HK-2 (cell line): ENCODE measurements around the gene ART5.
"Not testable (repeated sequence)": the region's sequence is repeated elsewhere in the genome, so short reads cannot be mapped to it uniquely, and the experiment has no call there.

ENCODE experiments used
- DNase-seq: peaks from one replicate; pipeline ENCODE4 v3.0.0-alpha.2; 2018; ENCODE audit not compliant: unreplicated experiment

Gene ART5

DNA sequence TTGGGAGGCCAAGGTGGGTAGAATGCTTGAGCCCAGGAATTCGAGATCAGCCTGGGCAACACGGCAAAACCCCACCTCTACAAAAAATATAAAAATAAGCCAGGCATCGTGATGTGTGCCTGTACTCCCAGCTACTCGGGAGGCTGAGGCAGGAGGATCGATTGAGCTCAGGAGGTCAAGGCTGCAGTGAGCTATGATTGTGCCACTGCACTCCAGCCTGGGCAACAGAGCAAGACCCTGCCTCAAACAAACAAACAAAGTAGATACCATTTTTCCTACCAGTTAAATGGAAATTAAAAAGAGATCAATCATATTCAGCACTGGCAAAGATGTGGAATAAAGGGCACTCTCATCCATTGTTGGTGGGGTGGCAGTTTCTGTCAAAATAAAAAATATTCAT lies 15.5 kb upstream of the ART5 start:
- not testable (repeated sequence) for DNase-seq

DNA sequence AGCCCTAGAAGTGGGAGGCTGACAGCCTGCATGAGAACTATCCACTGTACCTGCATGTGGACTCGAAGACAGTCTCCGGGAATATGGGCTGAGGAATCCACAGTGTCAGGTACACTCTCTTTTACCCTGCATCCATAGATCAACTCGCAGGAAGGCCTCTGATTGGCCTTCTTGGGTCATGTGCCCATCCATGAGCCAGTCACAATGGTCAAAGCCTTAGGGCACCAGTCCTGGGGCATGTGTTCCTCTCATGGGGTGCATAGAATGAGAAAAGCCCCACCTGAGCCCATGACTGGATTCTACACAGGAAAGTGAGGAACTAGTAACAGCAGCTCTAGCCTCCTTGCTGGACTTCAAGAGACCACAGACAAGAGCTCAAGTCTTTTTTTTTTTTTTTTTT lies 13.8 kb upstream of the ART5 start:
- DNase-seq = no peak

DNA sequence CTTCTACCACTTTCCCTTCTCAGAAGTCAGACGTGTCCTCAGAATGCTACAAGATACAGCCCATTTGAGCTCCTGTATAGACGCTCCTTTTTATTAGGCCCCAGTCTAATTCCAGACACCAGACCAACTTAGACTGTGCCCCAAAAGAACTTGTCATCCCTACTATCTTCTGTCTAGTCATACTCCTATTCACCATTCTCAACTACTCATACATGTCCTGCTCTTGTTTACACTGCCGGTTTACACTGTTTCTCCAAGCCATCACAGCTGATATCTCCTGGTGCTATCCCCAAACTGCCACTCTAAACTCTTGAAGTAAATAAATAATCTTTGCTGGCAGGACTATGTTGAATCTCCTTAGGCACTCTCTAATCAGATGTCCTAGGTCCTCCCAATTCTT lies 10.7 kb upstream of the ART5 start:
- not testable (repeated sequence) for DNase-seq

DNA sequence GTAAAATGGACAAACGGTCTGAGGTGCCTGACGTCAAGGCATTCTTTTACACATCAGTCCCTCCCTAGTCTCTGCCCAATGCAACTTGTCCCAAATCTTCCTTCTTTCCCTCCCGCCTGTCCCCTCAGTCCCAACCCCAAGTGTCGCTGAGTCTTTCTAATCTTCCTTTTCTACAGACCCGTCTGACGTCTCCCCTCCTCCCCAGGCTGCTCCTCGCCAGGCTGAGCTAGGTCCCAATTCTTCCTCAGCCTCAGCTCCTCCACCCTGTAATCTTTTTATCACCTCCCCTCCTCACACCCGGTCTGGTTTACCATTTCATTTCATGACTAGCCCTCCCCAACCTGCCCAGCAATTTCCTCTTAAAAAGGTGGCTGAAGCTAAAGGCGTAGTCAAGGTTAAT lies 7.6 kb upstream of the ART5 start:
- DNase-seq = not testable (repeated sequence)

DNA sequence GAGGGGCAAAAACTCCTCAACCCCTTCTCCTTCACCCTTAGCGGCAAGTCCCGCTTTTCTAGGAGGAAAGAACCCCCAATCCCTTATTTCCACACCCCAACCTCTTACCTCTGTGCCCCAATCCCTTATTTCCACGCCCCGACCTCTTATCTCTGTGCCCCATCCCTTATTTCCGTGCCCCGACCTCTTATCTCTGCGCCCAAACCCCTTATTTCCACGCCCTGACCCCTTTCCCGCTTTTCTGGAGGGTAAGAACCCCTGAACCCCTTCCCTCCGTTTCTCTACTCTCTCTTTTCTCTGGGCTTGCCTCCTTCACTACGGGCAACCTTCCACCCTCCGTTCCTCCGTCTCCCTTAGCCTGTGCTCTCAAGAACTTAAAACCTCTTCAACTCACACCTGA lies 7.1 kb upstream of the ART5 start:
- not testable (repeated sequence) for DNase-seq

DNA sequence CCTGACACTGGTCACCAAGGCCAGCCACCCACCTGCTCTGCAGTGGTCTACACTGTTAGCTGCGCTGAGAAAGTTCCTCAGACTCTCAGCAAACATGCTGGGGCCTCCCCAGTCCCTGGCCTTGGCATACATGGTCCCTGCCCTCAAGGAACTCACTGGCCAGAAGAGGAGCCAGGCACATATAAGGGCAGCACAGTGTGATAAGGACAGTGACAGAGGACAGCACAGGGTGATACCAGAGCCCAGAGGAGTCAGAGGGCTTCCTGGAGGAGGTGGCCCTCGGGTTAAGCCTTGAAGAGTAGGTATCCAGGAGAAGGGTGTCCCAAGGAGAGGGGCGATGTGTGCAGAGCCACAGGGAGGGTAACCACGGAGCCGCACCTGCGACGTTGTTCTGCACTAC lies 3.8 kb upstream of the ART5 start:
- DNase-seq = no peak

DNA sequence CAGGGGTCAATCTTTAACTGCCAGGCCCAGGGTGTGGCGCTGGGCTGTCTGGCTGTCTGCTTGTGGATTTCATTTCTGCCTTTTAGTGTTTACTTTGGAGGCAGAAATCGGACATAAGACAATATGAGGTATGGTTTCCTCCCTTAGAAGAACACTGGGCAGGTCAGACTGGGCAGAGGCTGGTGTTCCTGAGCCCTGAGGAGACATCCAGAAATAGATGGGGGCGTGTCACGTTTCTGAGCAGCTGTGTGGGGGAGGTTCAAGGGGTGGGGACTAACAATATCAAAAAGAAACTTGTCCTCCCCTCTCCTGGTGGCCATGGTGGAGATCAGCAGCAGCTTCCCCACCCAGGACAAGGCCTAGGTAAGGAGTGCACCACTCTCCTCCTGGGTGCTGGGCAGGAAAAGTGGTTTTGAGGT lies 3.0 kb upstream of the ART5 start, which contains the start of gene ART1:
TSS of gene ART1 (plus strand) at position 312 of the 419 bp plus-strand sequence. CDS start 14,086 bp downstream, outside the sequence.
- no peak for DNase-seq

DNA sequence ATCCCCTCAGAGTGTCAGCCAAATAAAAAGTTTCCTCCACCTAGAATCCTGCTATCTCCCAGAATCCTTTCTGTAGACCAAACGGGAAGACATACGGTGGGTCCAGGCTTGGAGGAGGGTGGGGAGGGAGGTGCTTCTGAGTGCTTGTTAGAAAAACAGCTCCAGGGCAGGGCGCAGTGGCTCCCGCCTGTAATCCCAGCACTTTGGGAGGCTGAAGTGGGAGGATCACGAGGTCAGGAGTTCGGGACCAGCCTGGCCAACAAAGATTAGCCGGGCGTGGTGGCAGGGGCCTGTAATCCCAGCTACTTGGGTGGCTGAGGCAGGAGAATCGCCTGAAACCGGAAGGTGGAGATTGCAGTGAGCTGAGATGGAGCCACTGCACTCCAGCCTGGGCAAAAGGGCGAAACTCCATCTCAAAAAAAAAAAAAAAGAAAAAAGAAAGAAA lies 1.3 kb upstream of the ART5 start:
- DNase-seq = not testable (repeated sequence)

DNA sequence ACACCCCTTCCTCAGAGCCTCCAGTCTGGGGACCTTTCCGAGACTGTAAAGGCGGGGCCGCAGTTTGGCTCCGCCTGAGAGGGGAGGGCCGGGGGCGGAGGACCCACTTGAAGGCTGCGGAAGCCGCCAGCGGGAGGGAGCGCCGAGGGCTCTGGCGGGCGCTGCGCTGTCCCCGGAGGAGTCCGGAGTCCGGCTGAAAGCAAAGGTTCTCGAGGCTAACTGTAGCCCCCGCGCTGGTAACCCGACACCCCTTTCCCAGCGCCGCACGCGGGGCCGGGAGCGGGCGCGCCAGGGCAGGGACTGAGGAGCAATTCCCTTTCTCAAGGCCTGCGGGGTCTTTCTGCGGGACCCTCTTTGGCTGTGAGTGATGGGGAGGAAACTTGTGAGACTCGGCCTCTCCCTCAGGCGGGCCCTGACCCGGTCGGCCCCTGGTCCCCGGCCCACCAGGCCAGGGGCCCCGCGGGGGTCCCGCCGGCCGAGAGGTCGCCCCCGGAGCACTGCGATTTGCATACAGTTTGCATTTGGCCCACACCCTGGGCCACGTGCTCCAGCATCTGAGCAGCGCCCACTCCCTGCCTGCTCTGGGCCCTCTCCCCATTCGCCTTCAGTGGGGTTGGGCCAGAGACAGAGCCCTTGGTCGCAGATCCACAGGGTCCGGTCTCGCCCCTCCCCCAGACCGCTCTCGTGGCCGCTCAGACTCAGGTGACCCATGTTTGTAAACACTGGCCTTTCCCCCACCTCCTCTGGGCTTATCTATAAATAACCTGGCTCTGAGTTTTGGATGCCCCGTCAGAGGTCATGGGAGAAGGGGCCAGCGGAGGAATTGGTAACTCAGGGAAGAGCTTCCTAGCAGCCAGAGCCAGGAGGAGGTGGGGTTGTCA lies 519 bp upstream of the ART5 start:
- DNase-seq = peak; percentile 49

DNA sequence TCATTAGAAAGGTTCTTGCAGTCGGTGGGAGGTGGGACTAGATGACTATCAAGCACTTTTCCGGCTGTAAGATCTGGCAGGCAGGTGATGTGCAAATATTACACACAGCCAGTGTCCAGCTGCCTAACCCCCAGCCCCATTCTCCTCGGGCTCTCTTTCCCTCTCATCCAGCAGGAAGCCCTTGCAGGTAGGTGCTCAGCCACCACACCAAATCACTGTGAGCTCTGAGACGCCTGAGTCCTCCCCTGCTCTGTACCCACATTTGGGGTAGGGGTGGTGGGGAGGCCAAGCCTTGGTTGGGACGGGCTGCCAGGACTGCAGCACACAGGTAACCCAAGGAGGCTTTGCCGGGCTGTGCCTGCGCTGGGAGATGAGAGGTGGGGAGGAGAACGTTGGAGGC lies 601 bp downstream of the ART5 start:
- no peak for DNase-seq

DNA sequence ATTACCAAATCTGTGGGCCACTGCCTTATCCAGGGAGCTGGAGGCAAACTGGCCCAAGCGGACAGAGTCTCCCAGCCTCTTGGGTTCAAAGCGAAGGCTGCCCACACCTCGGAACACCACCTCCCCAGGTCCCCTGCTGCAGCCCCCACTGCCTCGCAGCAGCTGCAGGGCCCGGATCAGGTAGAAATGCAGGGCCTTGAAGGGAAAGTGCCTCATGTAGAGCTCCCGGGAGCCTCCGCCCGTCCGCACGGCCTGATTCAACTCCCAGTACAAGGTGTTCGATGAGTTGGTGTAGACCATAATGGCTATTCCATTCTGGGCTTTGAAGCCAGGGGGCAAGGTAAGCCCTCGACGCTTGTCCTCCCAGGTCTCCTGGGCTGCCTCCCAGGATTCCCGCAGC lies 2.0 kb downstream of the ART5 start:
- DNase-seq = no peak

DNA sequence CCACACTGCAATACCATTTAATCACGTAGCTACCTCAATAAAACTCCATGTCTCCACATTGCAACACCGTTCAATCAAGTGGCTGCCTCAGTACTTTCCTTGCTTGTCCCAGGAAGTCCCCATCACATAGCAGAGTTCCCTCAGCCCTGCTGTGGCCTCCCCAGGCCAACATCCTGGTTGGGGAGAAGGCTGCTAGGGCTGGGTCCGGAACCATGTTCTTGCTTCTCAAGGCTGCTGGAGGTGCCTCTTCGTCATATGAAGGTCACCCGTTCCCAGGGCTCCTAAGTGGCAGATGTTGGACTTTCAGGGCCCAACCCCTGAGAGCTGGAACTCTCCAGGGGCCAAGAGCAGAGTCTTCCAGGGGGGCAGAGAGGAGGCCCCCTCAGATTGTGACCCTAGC lies 3.3 kb downstream of the ART5 start:
- no peak for DNase-seq

DNA sequence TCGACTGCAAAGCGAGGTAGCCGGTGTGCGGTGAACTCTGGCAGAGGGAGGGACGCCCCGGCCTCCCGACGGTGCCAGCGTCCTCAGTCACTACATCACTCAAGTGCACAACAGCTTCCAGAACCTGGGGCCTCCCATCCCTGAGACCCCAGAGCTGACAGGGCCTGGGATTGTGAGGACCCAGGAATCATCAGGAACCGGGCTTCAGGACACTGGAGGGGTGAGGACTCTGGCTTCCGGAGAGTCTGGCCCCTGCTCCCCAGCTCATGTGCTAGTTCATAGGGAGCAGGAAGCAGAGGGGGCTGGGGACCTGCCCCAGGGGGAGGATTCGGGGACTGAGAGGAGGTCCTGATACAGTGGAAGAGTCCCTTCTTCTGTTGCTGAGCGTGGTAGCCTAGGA lies 4.6 kb downstream of the ART5 start:
- no peak for DNase-seq

DNA sequence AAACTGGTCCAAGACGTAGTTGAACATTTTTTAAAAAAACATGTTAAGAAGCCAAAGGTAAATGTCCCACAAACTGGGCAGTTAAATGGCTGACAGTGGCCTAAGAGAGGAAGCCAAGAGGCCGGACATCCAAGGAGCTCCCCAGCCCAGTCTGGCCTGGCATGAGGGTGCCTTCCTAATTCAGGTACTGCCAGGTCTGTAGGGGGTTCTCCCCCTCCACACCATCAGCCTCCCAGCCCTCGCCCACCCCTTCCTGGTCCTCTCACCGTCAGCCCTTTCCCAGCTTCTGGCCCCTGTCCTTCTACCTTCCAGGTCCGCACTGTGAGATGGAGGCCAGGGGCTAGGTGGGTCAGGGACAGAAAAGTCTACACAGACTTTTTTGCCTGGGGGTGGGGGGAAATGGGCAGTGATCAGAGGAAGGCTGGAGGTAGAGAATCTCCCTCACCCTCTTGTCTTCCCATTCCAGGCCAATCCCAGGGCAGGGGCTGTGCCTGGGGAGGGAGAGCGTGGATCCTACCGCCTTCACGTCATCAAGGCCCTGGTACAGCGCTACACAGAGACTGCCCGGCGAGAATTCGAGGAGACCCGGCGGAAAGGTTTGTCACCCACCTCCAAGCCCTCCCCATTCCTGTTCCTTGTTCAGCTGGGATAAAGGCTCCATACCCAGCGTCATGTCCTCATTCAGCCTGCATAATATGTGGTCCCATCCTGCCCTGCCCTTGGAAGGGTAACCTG lies 6.0 kb downstream of the ART5 start:
- DNase-seq = no peak

DNA sequence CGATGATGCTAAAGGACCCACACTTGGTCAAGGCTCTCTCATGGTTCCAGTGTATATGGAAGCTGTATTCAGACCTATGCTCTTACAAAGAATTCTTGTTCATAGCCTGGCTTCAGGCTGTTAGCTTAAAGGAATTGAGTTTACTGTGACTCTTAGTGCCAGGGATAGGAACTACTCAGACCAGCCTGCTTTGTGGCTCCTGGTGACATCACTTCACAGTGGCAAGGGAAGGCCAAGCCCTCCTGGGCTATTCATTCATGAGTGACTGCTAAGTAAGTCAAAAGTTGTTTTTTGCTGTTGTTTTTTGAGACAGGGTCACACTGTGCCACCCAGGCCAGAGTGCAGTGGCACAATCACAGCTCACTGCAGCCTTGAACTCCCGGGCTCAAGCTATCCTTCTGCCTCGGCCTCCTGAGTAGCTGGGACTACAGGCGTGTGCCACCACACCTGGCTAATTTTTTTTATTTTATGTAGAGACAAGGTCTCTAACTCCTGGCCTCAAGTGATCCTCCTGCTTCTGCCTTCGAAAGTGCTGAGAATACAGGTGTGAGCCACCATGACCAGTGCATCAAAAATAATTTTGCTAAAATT lies 9.6 kb downstream of the ART5 start:
- no peak for DNase-seq

DNA sequence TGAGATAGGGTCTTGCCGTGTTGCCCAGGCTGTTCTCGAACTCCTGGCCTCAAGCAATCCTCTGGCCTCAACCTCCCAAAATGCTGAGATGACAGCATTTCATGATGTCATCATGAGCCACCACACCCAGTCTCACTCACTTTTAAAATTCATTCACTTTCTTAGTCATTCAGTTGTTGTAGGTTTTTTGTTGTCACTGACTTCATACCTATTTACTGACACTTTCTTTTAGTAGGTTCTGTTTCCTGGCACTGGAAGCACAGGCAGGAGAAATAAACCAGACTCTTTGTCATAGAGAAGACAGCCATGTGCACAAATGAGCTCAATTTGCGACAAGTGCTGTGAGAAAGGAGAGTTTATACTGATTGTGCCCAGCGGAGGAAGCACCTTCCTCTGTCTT lies 10.5 kb downstream of the ART5 start:
- no peak for DNase-seq

DNA sequence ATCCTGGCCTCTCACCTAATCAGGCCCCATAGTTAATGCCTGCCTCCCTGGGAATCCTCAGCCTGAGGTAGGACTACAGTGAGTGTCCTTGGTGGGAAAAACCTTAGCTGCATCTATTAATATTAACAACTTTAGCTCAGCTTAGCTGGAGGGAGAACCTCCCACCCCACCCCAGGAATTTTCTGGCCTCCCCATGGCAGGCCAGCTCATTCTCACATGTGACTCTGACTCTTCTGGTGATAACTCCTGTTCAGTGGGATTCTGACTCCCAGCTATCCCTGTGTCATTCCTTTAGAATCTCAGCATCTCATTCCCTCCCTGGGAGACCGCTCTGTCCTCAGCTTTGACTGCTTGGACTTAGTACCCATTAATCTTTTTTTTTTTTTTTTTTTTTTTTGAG lies 14.5 kb downstream of the ART5 start:
- DNase-seq = peak; percentile 82

DNA sequence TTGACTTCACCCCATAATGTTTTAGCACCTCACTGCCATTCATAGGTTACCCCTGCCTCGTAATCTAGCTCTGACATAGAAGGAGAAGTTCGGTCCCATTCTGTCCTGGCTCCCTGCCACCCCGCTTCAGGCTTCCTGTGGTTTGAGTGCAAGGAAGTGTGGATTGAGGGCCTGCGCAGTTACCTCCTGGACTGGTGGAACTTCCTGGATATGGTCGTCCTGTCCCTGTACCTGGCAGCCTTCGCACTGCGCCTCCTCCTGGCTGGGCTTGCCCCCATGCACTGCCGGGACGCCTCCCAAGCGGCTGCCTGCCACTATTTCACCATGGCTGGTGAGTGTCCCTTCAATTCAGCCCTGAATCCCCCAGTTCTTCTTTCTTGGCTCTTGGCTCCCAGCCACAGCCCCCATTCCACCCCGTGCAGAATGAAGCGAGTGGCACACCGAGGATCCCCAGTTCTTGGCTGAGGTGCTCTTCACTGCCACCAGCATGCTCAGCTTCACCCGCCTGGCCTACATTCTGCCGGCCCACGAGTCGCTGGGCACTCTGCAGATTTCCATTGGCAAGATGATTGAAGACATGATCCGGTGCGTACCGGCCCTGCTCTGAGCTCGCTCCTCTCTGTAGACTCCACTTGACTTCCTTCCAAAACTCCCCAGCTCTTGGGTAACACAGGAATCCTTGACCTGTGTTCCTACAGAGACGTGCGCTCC lies 15.4 kb downstream of the ART5 start:
- DNase-seq = no peak

DNA sequence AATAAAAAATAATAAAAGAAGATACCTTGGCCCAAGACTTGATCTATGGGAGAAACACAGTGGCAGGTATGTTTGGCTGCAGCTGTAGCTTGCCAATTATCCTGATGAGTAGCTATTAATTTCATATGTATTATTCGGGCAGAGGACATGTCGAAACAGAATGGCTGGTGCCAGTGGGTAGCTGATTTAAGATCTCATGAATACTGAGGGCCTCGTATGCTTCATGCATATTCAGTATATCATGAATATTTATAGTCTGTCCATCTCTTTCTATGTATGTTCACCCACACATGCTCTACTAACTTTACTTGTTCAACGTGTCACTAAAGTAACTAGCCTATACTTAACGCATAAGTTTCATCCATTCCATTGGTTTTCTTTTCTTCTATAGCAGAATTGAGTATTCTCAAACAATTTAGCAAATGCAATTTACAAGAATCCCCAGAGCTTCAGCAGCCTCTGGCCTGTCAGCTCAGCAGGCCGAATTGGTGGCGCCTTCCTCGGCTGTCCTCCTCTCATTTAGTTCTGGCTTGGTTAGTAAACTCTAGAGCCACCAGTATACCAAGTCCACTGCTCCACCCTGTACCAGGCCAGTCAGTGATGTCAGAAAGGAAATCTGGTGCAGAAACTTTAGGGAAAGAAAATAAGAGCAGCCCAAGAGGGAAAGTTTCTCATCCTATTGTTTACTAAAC lies 17.9 kb downstream of the ART5 start:
- no peak for DNase-seq

DNA sequence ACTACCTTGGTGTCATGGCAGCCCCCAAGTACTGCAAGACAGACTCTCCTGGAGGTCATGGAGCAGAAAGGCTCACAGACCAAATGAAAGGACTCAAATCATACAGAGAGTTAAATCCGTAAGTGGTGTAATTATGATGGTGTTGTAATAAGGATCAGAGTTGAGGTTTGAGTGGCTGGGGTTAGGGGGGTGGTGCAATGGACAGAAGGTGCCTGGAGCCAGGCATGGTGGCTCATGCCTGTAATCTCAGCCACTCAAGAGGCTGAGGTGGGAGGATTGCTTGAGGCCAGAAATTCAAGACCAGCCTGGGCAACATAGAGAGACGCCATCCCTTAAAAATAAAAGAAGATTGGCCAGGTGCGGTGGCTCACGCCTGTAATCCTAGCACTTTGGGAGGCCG lies 18.7 kb downstream of the ART5 start:
- no peak for DNase-seq

DNA sequence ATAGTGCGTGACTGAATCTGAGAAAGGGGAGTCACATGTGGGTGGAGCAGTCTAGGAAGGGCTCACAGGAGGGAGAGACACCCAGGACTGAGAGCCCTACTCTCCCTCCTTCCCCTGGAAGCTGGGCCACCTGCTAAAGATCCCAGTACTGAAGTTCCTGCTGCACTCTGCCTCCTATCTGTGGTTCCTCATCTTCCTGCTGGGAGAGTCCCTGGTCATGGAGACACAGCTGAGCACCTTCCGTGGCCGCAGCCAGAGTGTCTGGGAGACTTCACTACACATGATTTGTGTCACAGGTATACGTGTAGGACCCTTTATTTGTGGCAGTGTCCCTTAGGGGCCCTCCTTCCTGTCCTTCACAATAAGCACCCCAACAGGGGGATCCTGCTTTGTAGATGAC lies 19.3 kb downstream of the ART5 start:
- no peak for DNase-seq
